ENCODE measurements around the gene NDFIP2. TPM values are rescaled to one million over a fixed set of nuclear protein-coding genes. Genes with fewer than 3 reads are reported as not detected.

The NDFIP2 gene, protein sequence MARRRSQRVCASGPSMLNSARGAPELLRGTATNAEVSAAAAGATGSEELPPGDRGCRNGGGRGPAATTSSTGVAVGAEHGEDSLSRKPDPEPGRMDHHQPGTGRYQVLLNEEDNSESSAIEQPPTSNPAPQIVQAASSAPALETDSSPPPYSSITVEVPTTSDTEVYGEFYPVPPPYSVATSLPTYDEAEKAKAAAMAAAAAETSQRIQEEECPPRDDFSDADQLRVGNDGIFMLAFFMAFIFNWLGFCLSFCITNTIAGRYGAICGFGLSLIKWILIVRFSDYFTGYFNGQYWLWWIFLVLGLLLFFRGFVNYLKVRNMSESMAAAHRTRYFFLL
- 23.1 to 28.1 TPM (median 26.6 TPM) in 3 replicates for total RNA-seq (2021)
- percentile 79 among the genes with signal in this experiment for Bru-seq, nascent RNA
- long read RNA-seq, experiment 1, full-length matches to known transcripts: 141 of 166 reads
- long read RNA-seq, experiment 1, partial matches to known transcripts: 7 of 166 reads
- long read RNA-seq, experiment 1, other reads (novel, unspliced or antisense): 18 of 166 reads
- long read RNA-seq, experiment 2, full-length matches to known transcripts: 26 of 42 reads
- long read RNA-seq, experiment 2, partial matches to known transcripts: 5 of 42 reads
- long read RNA-seq, experiment 2, other reads (novel, unspliced or antisense): 11 of 42 reads
- long read RNA-seq, experiment 3, full-length matches to known transcripts: 83 of 100 reads
- long read RNA-seq, experiment 3, partial matches to known transcripts: 2 of 100 reads
- long read RNA-seq, experiment 3, other reads (novel, unspliced or antisense): 15 of 100 reads

DNA sequence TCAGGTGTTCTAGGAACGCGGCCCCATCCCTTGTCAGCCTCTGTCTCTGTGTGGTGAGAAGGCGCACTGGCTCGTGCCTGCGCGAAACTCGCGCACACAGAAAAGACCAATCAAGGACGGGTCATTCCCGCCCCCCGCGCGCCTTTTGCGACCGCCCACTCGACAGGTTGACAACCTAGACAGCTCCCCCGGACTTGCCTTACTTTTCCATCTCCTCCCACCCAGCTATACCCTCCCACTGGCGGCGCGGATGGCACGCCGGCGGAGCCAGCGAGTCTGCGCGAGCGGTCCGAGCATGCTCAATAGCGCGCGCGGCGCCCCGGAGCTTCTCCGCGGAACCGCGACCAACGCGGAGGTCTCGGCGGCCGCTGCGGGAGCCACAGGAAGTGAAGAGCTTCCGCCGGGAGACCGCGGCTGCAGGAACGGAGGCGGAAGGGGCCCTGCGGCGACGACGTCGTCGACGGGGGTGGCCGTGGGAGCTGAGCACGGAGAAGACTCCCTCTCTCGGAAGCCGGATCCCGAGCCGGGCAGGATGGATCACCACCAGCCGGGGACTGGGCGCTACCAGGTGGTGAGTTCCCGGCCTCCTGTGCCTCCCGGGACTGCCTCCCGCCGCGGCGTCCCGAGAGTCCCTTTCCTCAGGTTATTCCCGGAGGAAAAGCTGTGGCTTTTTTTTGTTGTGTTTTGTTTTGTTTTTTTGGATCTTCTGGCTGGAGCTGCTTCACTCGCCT is at the start of gene NDFIP2:
Gene NDFIP2 (plus strand): TSS at position 202 of the 731 bp plus-strand sequence. CDS start 49 bp downstream, at position 251.
- Mint-ChIP-seq H3K36me3 (no peaks in the 10 kb centered on the region), H3K4me3 (peak within 1 kb of the TSS; percentile 95), H3K4me1 (peaks cover 15% of the 10 kb centered on the region), H3K9me3 (no peaks in the 10 kb centered on the region), H3K27ac (peak within 1 kb of the TSS; percentile 97), H3K27me3 (ENCODE audit: low read depth) (peaks cover 19% of the 10 kb centered on the region)
- DNase-seq (ENCODE audit: low spot score) (peak; percentile 77), ATAC-seq (peak; percentile 78)
- ChIA-PET POLR2A (interaction anchor here (0.6 to 1.5 kb wide), 5 partner anchors 35 to 329 kb away, joined by 3 to 6 read pairs (median 4); no protein-coding TSS in a partner anchor), CTCF (interaction anchor here (0.6 to 1.3 kb wide), 5 partner anchors 19 to 626 kb away, joined by 3 to 19 read pairs (median 3); partner anchors contain the start of gene RBM26)
- TF ChIP-seq, protein P1, sequence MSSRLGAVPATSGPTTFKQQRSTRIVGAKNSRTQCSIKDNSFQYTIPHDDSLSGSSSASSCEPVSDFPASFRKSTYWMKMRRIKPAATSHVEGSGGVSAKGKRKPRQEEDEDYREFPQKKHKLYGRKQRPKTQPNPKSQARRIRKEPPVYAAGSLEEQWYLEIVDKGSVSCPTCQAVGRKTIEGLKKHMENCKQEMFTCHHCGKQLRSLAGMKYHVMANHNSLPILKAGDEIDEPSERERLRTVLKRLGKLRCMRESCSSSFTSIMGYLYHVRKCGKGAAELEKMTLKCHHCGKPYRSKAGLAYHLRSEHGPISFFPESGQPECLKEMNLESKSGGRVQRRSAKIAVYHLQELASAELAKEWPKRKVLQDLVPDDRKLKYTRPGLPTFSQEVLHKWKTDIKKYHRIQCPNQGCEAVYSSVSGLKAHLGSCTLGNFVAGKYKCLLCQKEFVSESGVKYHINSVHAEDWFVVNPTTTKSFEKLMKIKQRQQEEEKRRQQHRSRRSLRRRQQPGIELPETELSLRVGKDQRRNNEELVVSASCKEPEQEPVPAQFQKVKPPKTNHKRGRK (CRISPR knock-in tag; IDR thresholded peaks at IDR 0.05; ENCODE audit: borderline replicate concordance): no peak
- TF ChIP-seq, protein P2, sequence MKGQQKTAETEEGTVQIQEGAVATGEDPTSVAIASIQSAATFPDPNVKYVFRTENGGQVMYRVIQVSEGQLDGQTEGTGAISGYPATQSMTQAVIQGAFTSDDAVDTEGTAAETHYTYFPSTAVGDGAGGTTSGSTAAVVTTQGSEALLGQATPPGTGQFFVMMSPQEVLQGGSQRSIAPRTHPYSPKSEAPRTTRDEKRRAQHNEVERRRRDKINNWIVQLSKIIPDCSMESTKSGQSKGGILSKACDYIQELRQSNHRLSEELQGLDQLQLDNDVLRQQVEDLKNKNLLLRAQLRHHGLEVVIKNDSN (CRISPR knock-in tag; IDR thresholded peaks at IDR 0.05): no peak
- TF ChIP-seq, protein P3, sequence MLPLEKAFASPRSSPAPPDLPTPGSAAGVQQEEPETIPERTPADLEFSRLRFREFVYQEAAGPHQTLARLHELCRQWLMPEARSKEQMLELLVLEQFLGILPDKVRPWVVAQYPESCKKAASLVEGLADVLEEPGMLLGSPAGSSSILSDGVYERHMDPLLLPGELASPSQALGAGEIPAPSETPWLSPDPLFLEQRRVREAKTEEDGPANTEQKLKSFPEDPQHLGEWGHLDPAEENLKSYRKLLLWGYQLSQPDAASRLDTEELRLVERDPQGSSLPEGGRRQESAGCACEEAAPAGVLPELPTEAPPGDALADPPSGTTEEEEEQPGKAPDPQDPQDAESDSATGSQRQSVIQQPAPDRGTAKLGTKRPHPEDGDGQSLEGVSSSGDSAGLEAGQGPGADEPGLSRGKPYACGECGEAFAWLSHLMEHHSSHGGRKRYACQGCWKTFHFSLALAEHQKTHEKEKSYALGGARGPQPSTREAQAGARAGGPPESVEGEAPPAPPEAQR (CRISPR knock-in tag; IDR thresholded peaks at IDR 0.05): no peak
- TF ChIP-seq FOXJ3 (CRISPR knock-in tag; IDR thresholded peaks at IDR 0.05; ENCODE audit: borderline replicate concordance) (no peak), TEAD1 (CRISPR knock-in tag; IDR thresholded peaks at IDR 0.05) (peak; percentile 71; the same call in 1 of the 2 replicates), RORB (CRISPR knock-in tag; IDR thresholded peaks at IDR 0.05) (no peak), SP1 (CRISPR knock-in tag; conservative IDR thresholded peaks at IDR 0.05) (peak; percentile 66), ZNF121 (CRISPR knock-in tag; IDR thresholded peaks at IDR 0.05) (0 out of 2 replicates have a peak, but pooled peaks have one; percentile 4), NFE2L1 (CRISPR knock-in tag; IDR thresholded peaks at IDR 0.05) (peak; percentile 27; the same call in 1 of the 2 replicates), ZNF138 (CRISPR knock-in tag; conservative IDR thresholded peaks at IDR 0.05) (no peak), JAZF1 (CRISPR knock-in tag; IDR thresholded peaks at IDR 0.05) (no peak), NR3C1 (CRISPR knock-in tag; conservative IDR thresholded peaks at IDR 0.05; ENCODE audit: low read depth) (no peak)
- TF ChIP-seq, protein P4, sequence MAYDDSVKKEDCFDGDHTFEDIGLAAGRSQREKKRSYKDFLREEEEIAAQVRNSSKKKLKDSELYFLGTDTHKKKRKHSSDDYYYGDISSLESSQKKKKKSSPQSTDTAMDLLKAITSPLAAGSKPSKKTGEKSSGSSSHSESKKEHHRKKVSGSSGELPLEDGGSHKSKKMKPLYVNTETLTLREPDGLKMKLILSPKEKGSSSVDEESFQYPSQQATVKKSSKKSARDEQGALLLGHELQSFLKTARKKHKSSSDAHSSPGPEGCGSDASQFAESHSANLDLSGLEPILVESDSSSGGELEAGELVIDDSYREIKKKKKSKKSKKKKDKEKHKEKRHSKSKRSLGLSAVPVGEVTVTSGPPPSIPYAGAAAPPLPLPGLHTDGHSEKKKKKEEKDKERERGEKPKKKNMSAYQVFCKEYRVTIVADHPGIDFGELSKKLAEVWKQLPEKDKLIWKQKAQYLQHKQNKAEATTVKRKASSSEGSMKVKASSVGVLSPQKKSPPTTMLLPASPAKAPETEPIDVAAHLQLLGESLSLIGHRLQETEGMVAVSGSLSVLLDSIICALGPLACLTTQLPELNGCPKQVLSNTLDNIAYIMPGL (CRISPR knock-in tag; IDR thresholded peaks at IDR 0.05): peak; percentile 77
- TF ChIP-seq, protein P5, sequence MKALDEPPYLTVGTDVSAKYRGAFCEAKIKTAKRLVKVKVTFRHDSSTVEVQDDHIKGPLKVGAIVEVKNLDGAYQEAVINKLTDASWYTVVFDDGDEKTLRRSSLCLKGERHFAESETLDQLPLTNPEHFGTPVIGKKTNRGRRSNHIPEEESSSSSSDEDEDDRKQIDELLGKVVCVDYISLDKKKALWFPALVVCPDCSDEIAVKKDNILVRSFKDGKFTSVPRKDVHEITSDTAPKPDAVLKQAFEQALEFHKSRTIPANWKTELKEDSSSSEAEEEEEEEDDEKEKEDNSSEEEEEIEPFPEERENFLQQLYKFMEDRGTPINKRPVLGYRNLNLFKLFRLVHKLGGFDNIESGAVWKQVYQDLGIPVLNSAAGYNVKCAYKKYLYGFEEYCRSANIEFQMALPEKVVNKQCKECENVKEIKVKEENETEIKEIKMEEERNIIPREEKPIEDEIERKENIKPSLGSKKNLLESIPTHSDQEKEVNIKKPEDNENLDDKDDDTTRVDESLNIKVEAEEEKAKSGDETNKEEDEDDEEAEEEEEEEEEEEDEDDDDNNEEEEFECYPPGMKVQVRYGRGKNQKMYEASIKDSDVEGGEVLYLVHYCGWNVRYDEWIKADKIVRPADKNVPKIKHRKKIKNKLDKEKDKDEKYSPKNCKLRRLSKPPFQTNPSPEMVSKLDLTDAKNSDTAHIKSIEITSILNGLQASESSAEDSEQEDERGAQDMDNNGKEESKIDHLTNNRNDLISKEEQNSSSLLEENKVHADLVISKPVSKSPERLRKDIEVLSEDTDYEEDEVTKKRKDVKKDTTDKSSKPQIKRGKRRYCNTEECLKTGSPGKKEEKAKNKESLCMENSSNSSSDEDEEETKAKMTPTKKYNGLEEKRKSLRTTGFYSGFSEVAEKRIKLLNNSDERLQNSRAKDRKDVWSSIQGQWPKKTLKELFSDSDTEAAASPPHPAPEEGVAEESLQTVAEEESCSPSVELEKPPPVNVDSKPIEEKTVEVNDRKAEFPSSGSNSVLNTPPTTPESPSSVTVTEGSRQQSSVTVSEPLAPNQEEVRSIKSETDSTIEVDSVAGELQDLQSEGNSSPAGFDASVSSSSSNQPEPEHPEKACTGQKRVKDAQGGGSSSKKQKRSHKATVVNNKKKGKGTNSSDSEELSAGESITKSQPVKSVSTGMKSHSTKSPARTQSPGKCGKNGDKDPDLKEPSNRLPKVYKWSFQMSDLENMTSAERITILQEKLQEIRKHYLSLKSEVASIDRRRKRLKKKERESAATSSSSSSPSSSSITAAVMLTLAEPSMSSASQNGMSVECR (CRISPR knock-in tag; IDR thresholded peaks at IDR 0.05; ENCODE audit: borderline replicate concordance): peak; percentile 27; the same call in 1 of the 2 replicates
- TF ChIP-seq, protein P6, sequence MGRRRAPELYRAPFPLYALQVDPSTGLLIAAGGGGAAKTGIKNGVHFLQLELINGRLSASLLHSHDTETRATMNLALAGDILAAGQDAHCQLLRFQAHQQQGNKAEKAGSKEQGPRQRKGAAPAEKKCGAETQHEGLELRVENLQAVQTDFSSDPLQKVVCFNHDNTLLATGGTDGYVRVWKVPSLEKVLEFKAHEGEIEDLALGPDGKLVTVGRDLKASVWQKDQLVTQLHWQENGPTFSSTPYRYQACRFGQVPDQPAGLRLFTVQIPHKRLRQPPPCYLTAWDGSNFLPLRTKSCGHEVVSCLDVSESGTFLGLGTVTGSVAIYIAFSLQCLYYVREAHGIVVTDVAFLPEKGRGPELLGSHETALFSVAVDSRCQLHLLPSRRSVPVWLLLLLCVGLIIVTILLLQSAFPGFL (CRISPR knock-in tag; IDR thresholded peaks at IDR 0.05; ENCODE audit: borderline replicate concordance): no peak
- TF ChIP-seq, protein P7, sequence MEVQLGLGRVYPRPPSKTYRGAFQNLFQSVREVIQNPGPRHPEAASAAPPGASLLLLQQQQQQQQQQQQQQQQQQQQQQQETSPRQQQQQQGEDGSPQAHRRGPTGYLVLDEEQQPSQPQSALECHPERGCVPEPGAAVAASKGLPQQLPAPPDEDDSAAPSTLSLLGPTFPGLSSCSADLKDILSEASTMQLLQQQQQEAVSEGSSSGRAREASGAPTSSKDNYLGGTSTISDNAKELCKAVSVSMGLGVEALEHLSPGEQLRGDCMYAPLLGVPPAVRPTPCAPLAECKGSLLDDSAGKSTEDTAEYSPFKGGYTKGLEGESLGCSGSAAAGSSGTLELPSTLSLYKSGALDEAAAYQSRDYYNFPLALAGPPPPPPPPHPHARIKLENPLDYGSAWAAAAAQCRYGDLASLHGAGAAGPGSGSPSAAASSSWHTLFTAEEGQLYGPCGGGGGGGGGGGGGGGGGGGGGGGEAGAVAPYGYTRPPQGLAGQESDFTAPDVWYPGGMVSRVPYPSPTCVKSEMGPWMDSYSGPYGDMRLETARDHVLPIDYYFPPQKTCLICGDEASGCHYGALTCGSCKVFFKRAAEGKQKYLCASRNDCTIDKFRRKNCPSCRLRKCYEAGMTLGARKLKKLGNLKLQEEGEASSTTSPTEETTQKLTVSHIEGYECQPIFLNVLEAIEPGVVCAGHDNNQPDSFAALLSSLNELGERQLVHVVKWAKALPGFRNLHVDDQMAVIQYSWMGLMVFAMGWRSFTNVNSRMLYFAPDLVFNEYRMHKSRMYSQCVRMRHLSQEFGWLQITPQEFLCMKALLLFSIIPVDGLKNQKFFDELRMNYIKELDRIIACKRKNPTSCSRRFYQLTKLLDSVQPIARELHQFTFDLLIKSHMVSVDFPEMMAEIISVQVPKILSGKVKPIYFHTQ (CRISPR knock-in tag; IDR thresholded peaks at IDR 0.05): no peak
- TF ChIP-seq, protein P8, sequence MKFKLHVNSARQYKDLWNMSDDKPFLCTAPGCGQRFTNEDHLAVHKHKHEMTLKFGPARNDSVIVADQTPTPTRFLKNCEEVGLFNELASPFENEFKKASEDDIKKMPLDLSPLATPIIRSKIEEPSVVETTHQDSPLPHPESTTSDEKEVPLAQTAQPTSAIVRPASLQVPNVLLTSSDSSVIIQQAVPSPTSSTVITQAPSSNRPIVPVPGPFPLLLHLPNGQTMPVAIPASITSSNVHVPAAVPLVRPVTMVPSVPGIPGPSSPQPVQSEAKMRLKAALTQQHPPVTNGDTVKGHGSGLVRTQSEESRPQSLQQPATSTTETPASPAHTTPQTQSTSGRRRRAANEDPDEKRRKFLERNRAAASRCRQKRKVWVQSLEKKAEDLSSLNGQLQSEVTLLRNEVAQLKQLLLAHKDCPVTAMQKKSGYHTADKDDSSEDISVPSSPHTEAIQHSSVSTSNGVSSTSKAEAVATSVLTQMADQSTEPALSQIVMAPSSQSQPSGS (CRISPR knock-in tag; IDR thresholded peaks at IDR 0.05; ENCODE audit: borderline replicate concordance, low read depth): no peak

All from WTC11 (cell line).